RWPE2 (cell line): Measurements from ENCODE around the gene CFLAR.

Experiments
- ATAC-seq: fragments of 200-7000 bp; cut with Tn5 transposase; 3 replicates; pipeline ENCODE4 v1.9.1; 2021; ENCODE audit warnings: low read depth
- DNase-seq: peaks from one replicate; pipeline ENCODE4 v3.0.0-alpha.2; 2020; ENCODE audit warnings: low spot score
- H3K27ac ChIP-seq: fragments of 450-650 bp; 2 replicates; pipeline ENCODE4 v1.5.1; 2017; ENCODE audit warnings: mild to moderate bottlenecking; ENCODE audit not compliant: poor library complexity, severe bottlenecking
- H3K27me3 ChIP-seq: fragments of 250-450 bp; sonication (Bioruptor Pico); 2 replicates; pipeline ENCODE4 v1.5.1; 2021; ENCODE audit warnings: mild to moderate bottlenecking, moderate library complexity; ENCODE audit not compliant: insufficient read depth, poor library complexity, severe bottlenecking
- H3K36me3 ChIP-seq: fragments of 250-450 bp; sonication (Bioruptor Pico); 2 replicates; pipeline ENCODE4 v1.5.1; 2020; ENCODE audit warnings: low read depth, mild to moderate bottlenecking, moderate library complexity
- H3K4me1 ChIP-seq: fragments of 250-450 bp; sonication (Bioruptor Pico); 2 replicates; pipeline ENCODE4 v1.5.1; 2021; ENCODE audit warnings: mild to moderate bottlenecking, moderate library complexity; ENCODE audit not compliant: insufficient read depth, poor library complexity, severe bottlenecking
- H3K4me3 ChIP-seq: fragments of 250-450 bp; sonication (Bioruptor Pico); 2 replicates; pipeline ENCODE4 v1.5.1; 2021; ENCODE audit warnings: mild to moderate bottlenecking, moderate library complexity; ENCODE audit not compliant: severe bottlenecking
- H3K9me3 ChIP-seq: fragments of 250-450 bp; sonication (Bioruptor Pico); 2 replicates; pipeline ENCODE4 v1.5.1; 2021; ENCODE audit warnings: mild to moderate bottlenecking, moderate library complexity; ENCODE audit not compliant: severe bottlenecking
- TF ChIP-seq, protein P1 (sequence below): fragments of 450-650 bp; IDR thresholded peaks from one replicate; pipeline ENCODE4 v1.5.1; 2017; ENCODE audit warnings: mild to moderate bottlenecking, moderate library complexity; ENCODE audit not compliant: poor library complexity, severe bottlenecking

The CFLAR gene

DNA sequence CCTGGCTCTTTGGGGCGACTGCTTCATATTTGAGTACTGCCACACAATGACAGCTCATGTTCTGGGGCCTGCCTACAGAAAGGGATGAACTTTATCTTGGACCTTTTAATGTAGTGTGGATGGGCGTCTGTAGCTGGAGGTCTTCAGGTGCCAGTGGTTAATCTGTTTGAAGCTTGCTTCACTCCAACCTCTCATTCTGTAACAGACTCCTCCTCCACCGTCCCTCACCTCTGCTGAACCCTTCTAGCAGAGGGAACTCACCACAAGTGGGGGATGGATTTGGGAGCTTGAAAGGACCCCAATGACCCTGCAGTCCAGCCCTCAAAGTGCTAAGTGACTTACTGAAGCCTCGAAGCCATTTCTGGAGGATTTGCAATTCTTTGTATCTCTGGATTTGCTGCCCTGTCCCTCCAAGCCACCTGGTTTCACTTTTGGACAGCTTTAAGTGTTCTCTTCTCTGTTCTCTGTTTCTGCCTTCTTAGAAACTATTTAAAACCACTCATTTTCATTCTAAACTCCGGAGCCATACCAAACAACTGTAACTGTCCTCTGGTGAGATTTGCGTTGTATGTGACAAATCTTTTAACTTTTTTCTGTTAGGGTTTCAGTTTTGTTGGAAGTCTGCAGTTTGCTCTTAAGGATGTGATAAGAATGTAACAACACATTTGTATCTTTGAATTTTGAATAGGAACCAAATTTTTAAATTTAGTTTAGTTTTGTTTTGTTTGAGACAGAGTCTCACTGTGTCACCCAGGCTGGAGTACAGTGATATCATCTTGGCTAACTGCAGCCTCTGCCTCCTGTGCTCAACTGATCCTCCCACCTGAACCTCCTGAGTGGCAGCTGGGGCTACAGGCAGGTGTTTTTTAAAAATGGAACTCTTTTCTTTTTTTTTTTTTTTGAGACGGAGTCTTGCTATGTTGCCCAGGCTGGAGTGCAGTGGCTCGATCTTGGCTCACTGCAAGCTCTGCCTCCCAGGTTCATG lies 107.4 kb downstream of the CFLAR start:
- TF ChIP-seq, protein P1, sequence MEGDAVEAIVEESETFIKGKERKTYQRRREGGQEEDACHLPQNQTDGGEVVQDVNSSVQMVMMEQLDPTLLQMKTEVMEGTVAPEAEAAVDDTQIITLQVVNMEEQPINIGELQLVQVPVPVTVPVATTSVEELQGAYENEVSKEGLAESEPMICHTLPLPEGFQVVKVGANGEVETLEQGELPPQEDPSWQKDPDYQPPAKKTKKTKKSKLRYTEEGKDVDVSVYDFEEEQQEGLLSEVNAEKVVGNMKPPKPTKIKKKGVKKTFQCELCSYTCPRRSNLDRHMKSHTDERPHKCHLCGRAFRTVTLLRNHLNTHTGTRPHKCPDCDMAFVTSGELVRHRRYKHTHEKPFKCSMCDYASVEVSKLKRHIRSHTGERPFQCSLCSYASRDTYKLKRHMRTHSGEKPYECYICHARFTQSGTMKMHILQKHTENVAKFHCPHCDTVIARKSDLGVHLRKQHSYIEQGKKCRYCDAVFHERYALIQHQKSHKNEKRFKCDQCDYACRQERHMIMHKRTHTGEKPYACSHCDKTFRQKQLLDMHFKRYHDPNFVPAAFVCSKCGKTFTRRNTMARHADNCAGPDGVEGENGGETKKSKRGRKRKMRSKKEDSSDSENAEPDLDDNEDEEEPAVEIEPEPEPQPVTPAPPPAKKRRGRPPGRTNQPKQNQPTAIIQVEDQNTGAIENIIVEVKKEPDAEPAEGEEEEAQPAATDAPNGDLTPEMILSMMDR: no peak
- Histone ChIP-seq H3K36me3 (no peaks in the 10 kb centered on the region), H3K4me3 (no peak overlapping the region), H3K4me1 (peaks cover 11% of the 10 kb centered on the region), H3K27me3 (no peaks in the 10 kb centered on the region), H3K9me3 (no peaks in the 10 kb centered on the region), H3K27ac (no peak overlapping the region)
- DNase-seq (no peak), ATAC-seq (no peak)
